HG03097 (cell line): Measurements from ENCODE around the gene SLCO4A1.

Experiments used
- ATAC-seq: cut with Tn5 transposase; IDR thresholded peaks from one replicate; pipeline ENCODE4 v1.9.1; 2021; ENCODE audit not compliant: unreplicated experiment, low FRiP score

SLCO4A1 gene

DNA sequence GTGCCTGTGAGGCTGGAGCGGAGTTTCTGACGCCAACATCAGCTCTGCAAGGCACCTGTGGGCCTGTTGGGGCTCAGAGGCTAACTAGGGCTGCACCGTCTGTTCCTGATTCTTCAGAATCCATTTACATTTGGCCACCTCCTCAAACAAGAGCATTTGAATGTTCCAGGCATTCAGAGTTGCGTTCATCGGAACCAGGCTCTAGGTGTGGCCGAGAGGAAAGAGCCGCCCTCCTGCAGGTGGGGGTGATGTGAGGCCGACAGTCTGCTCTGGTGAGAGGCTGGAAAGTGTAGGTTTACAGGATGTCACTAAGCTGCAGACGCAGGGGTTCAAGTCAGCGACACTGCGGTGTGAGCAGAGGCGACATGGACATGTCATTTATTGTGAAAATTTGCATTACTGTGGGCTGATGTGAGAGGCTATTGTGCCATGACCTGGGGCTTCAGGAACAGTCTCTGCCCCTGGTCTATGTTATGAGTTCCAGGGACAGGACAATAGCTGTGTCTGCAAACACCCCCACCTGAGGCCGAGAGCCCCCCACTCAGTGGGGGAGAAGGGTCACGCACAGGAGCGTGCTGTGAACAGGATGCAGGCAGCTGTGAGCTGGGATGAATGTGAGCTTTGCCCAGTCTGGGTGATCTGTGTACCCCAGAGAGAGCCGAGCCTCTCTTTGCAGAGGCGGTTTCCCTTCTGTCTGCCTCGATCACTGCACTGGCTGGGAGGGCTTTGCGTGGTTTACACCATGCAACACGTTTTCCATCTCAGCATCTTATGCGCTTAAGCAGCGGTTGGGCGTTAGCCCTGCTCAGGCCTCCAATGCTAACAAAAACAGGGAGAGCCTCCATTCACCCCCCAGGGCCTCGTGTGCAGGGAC lies 21.1 kb downstream of the SLCO4A1 start:
- no peak for ATAC-seq

DNA sequence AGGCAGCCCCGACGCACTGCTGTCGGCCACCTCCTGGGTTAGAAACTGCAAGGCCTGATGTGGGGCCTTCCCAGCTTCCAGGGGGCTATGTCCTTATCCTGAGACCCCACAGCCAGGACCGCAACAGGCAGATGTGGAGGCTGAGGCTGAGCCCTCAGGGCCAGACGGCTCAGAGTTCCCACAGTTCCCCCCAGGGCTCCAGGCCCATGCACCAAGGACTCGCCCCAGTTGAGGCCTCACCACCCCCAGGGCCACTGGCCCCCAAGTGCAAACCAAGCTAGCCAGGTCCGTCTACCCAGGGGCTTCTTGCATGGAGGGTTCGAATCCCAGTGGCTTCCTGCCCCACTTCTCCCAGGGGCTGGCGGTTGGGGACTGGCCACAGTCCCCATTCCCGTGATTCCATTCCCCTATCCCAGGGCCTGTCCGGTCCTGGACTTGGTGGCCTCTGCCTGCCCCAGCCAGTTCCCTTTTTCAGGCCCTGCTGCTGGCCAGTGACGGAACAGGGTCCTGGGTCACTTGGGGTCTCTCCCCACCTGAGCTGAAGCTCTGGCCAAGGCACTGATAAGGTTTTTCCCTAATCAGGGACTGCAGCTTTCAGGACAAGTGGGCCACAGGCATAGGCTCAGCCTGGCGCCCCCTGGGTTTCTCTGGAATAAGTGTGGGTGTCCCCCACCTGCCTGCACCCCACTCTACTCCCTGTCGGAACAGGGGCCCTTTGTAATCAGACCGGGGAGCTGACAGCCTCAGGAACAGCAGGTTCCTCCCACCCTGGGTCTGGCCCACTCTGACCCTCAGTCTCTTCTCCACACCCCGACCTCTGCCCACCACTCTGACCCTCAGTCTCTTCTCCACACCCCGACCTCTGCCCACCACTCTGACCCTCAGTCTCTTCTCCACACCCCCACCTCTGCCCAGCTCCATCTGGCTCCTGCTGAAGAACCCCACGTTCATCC lies 22.0 kb downstream of the SLCO4A1 start:
- no peak for ATAC-seq

- ATAC-seq, result no peak
Measured at GRCh38 chr20:62665153-62665754, 23.0 kb downstream of the SLCO4A1 start.

DNA sequence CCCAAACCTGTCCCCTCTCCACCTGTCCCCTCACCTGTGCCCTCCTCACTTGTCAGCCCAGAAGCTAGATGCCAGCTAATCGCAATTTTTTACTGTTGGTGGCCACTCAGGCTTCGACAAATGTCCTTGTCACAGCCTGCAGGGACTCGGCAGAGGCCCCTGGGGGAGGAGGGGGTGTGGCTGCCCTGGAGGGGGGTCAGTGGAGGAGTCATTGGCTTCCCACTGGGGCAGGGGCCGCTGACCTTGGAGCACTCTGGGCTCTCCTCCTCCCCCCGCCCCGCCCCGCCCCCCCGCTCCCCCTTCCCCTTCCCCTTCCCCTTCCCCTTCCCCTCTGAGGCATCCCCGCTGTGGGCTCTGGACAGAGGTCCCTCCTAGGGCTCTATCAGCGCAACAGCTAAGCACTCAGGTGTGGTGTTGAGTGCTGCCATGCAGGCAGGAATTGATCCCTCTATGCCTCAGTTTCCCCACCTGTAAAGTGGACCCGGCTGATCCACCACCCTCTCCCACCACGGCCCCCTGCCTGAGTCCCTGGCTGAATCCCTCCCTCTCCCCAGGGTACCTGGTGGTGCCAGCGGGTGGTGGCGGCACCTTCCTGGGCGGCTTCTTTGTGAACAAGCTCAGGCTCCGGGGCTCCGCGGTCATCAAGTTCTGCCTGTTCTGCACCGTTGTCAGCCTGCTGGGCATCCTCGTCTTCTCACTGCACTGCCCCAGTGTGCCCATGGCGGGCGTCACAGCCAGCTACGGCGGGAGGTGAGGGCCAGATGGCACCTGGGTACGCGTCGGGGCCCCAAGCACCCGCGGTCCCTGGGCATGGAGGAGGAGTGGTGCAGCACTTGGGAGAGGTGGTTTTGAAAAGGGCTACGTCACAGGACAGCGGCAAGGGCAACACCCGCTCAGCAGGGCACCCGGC lies 23.8 kb downstream of the SLCO4A1 start:
- ATAC-seq, result no peak

- no peak for ATAC-seq
Measured at GRCh38 chr20:62666736-62667529, 24.6 kb downstream of the SLCO4A1 start.

DNA sequence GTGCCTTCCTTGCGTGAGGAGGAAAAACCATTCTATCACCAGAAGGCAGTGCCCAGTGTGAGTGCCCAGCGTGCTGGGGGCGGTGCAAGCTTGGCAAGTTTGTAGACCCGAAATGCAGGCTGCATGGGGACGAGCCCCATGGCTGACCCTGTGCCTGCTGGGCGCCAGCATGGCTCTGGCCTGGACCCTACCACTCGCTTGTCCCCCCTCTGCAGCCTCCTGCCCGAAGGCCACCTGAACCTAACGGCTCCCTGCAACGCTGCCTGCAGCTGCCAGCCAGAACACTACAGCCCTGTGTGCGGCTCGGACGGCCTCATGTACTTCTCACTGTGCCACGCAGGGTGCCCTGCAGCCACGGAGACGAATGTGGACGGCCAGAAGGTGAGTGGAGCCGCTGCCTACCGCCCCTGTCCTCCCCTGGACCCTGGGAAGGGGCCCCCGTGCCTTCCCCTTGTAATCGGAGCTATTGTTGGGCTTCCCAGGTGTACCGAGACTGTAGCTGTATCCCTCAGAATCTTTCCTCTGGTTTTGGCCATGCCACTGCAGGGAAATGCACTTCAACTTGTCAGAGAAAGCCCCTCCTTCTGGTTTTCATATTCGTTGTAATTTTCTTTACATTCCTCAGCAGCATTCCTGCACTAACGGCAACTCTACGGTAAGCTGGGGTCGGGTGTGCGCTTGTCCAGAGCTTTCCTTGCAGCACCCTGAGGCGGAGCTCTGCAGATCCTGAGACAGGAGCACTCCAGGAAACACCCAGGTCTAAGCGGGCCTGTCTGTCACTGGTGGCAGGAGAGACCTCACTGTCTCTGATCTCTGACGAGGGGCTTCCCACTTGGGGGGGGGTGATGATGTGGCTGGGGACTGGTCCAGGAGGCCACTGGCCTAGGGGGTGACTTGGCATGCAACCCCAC lies 25.5 kb downstream of the SLCO4A1 start:
- ATAC-seq, result no peak

DNA sequence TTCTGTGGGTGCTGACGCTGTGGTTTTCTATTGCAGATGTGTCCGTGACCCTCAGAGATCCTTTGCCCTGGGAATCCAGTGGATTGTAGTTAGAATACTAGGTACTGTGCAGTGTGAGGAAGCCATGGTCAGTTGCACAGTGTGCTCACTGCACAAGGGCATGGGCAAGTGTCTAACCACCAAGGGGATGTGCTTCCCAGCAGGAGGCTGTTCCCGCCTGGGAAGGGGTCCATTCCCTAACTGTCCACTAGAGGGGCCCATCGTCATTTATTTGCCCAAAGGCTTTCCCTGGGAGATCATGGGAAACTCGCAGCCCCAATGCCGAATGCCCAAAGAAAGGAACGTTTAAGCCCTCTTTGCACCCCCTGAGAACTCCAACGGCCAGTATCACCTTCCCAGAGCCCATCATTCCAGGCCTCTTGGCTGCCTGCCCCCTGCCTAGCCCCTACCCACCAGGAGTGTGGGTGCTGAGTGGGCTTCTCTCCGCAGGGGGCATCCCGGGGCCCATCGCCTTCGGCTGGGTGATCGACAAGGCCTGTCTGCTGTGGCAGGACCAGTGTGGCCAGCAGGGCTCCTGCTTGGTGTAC lies 26.2 kb downstream of the SLCO4A1 start:
- no peak for ATAC-seq

- ATAC-seq, result no peak
Measured at GRCh38 chr20:62669249-62669648, 26.9 kb downstream of the SLCO4A1 start.

DNA sequence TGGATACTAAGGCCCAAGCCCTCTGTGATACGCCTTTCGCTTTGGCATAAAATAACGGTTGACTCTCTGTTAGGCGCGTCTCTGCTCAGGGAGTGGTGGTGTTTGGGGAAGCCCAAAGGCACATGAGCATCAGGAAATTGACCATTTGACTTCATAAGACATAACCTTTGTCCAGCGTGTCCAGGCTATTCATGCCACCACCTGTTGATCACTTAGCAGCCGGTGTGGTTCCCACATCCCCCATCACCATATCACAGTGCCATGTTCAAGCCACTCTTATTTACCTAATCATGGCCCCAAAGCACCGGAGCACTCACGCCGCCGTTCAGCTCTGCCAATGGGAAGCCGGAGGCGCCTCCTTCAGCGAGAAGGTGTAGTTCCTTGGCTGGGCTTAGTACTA lies 27.9 kb downstream of the SLCO4A1 start:
- no peak for ATAC-seq

DNA sequence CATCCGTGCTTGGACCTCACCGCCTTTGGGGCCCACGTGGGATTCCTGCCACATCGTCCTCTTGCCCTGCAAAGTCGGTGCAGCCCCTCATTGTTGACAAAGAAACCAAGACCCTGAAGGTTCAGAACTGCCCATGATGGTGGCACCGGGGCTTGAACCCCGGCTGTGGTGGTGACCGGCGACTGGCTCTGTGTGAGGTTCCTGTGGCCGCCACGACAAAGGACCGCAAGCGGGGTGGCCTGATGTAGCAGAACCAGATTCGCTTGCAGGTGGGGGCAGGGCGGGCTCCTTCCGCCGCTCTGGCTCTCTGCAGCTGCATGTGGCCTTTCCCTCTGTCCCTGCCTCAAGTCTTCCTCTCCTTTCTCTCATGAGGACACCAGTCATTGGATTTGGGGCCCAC lies 28.7 kb downstream of the SLCO4A1 start:
- ATAC-seq, result no peak

GRCh38 chr20:62671765-62672164 lies 29.5 kb downstream of the SLCO4A1 start:
- no peak for ATAC-seq

GRCh38 chr20:62674370-62674769 lies 32.1 kb downstream of the SLCO4A1 start:
- no peak for ATAC-seq

DNA sequence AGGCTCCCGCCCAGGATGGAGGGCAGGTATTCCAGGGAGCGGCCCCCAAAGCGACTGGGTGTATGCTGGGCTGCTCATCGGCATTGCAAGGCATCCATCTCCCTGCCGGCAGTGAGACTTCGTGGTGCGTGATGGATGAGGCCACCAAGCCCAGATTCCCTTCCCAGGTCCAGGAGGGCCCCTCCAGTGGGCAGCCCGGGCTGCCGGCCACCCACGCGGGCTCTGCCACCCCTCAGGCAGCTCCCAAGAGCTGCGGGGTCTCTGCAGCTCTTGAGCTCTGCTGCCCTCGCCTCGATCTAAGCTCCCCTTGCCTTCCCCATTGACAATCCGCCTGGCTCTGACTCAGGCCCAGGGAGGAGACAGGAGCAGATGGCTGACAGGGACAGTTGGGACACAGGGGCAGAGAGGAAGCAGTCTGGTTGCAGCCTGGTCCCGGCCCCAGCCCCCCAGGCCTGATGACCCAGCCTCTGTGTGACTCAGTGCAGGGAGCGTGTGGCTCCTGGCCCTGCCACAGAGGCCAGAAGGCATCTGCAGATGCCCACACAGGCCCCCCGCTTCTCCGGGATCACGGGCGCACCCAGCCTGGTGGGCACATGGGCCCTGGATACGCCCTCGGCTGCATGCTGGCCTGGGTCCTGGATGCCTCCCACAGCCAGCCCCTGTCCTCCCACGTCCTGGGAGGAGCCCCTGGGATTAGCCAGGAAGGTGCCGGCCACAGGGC lies 33.0 kb downstream of the SLCO4A1 start:
- no peak for ATAC-seq

- ATAC-seq, result no peak
Measured at GRCh38 chr20:62675877-62676260, 33.6 kb downstream of the SLCO4A1 start.

GRCh38 chr20:62676976-62677375 lies 34.7 kb downstream of the SLCO4A1 start:
- ATAC-seq, result no peak

GRCh38 chr20:62677678-62678077 lies 35.4 kb downstream of the SLCO4A1 start:
- no peak for ATAC-seq

GRCh38 chr20:62678553-62678952 lies 36.2 kb downstream of the SLCO4A1 start:
- ATAC-seq, result no peak
